ENCODE measurements around the gene ICAM2.

- peak; percentile 45 for TF ChIP-seq CTCF (conservative IDR thresholded peaks at IDR 0.05; ENCODE audit: low read length)
- no peak for TF ChIP-seq EZH2phosphoT487 (IDR thresholded peaks at IDR 0.05; ENCODE audit: borderline replicate concordance)
These were observed 15.9 kb upstream of the ICAM2 start for GRCh38 chr17:64036198-64036922.

Measured in Loucy (cell line).